Measurements from ENCODE around the gene ANO1. TPM values are rescaled to one million over a fixed set of nuclear protein-coding genes. Genes with fewer than 3 reads are reported as not detected.

The ANO1 gene
- total RNA-seq, 1 experiment from 2014 or later: 41.7 TPM

DNA sequence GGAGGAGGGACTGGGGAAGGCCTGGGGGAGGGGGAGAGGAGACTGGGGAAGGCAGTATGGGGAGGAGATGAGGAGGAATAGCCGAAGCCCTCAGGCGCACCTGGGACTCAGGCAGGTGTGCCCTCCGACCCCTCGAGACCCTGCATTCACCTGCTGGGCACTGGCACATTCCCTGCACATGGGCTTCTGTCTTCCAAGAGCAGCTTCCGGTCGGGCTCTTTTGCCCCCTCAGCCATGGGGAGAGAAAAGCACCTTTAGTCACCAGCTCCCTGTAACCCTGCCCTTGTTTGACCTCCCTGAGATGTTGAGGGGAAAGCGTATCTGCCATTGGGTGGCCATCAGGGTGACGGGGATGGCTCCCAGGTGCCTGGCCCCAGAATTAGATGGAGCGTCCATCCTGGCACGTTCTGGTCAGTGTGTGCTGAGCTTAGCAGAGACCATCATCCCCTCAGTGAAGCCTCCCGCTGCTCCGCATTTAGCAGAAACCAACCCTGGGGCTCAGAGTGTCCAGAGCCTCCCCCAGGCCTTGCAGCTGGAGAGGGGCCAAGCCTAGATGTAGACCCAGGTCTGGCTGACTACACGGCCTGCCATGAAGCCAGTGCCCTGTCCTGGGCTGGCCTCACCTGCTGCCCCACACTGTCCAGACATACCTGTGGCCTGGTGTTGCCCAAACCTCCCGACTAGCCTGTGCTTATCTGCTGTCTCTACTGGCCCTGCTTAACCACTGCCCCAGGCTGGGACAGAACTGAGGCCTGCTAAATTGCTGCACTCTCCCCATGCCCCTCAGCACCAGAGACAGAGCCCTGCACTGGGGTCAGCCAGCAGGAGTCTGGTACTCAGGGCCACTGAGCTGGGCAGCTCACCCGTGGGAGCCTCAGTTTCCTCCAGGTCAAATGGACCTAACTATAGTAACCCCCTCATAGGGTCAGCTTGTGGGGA is 6.2 kb downstream of the ANO1 start:
- ChIA-PET CTCF (no interaction called here), RAD21 (ENCODE audit: low non-redundant PET in 1 of 2, low total read pairs in 2 of 2, uncharacterized antibody in 2 of 2, unreplicated experiment in 2 of 2) (no interaction called here), POLR2A (no interaction called here)
- no peaks in the 10 kb centered on the region for H3K9me2 ChIP-seq (ENCODE audit: insufficient read depth)
- no peak for TF ChIP-seq ZNF274 (IDR thresholded peaks at IDR 0.05; ENCODE audit: low read depth, low read length)
- TF ChIP-seq RAD21 (IDR thresholded peaks at IDR 0.05; ENCODE audit: low read depth): no peak
- TF ChIP-seq, protein P1, sequence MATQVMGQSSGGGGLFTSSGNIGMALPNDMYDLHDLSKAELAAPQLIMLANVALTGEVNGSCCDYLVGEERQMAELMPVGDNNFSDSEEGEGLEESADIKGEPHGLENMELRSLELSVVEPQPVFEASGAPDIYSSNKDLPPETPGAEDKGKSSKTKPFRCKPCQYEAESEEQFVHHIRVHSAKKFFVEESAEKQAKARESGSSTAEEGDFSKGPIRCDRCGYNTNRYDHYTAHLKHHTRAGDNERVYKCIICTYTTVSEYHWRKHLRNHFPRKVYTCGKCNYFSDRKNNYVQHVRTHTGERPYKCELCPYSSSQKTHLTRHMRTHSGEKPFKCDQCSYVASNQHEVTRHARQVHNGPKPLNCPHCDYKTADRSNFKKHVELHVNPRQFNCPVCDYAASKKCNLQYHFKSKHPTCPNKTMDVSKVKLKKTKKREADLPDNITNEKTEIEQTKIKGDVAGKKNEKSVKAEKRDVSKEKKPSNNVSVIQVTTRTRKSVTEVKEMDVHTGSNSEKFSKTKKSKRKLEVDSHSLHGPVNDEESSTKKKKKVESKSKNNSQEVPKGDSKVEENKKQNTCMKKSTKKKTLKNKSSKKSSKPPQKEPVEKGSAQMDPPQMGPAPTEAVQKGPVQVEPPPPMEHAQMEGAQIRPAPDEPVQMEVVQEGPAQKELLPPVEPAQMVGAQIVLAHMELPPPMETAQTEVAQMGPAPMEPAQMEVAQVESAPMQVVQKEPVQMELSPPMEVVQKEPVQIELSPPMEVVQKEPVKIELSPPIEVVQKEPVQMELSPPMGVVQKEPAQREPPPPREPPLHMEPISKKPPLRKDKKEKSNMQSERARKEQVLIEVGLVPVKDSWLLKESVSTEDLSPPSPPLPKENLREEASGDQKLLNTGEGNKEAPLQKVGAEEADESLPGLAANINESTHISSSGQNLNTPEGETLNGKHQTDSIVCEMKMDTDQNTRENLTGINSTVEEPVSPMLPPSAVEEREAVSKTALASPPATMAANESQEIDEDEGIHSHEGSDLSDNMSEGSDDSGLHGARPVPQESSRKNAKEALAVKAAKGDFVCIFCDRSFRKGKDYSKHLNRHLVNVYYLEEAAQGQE (IDR thresholded peaks at IDR 0.05; ENCODE audit: low read depth): no peak
- no peak for TF ChIP-seq CBX3 (IDR thresholded peaks at IDR 0.05; ENCODE audit: low read depth)
- TF ChIP-seq, protein P2, sequence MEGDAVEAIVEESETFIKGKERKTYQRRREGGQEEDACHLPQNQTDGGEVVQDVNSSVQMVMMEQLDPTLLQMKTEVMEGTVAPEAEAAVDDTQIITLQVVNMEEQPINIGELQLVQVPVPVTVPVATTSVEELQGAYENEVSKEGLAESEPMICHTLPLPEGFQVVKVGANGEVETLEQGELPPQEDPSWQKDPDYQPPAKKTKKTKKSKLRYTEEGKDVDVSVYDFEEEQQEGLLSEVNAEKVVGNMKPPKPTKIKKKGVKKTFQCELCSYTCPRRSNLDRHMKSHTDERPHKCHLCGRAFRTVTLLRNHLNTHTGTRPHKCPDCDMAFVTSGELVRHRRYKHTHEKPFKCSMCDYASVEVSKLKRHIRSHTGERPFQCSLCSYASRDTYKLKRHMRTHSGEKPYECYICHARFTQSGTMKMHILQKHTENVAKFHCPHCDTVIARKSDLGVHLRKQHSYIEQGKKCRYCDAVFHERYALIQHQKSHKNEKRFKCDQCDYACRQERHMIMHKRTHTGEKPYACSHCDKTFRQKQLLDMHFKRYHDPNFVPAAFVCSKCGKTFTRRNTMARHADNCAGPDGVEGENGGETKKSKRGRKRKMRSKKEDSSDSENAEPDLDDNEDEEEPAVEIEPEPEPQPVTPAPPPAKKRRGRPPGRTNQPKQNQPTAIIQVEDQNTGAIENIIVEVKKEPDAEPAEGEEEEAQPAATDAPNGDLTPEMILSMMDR (IDR thresholded peaks at IDR 0.05 in 2 of 3, conservative IDR thresholded peaks at IDR 0.05 in 1 of 3; ENCODE audit: borderline replicate concordance in 1 of 3, insufficient read depth in 1 of 3, low read depth in 2 of 3, low read length in 2 of 3): no peak
- TF ChIP-seq JUND (IDR thresholded peaks at IDR 0.05): no peak
- no peak for TF ChIP-seq FOSL1 (IDR thresholded peaks at IDR 0.05; ENCODE audit: low read depth)
- TF ChIP-seq, protein P3, sequence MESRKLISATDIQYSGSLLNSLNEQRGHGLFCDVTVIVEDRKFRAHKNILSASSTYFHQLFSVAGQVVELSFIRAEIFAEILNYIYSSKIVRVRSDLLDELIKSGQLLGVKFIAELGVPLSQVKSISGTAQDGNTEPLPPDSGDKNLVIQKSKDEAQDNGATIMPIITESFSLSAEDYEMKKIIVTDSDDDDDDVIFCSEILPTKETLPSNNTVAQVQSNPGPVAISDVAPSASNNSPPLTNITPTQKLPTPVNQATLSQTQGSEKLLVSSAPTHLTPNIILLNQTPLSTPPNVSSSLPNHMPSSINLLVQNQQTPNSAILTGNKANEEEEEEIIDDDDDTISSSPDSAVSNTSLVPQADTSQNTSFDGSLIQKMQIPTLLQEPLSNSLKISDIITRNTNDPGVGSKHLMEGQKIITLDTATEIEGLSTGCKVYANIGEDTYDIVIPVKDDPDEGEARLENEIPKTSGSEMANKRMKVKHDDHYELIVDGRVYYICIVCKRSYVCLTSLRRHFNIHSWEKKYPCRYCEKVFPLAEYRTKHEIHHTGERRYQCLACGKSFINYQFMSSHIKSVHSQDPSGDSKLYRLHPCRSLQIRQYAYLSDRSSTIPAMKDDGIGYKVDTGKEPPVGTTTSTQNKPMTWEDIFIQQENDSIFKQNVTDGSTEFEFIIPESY (IDR thresholded peaks at IDR 0.05; ENCODE audit: extremely low read depth, insufficient replicate concordance, low read length): no peak
- no peak for TF ChIP-seq EZH2phosphoT487 (IDR thresholded peaks at IDR 0.05; ENCODE audit: borderline replicate concordance)
- TF ChIP-seq CEBPB (IDR thresholded peaks at IDR 0.05; ENCODE audit: low read depth): no peak
- no peak for TF ChIP-seq YY1 (IDR thresholded peaks at IDR 0.05; ENCODE audit: extremely low read depth, insufficient replicate concordance, low read depth, low read length)
- no peak for TF ChIP-seq POLR2AphosphoS5 (IDR thresholded peaks at IDR 0.05; ENCODE audit: low read depth, low read length)
- no peak for TF ChIP-seq POLR2A (IDR thresholded peaks at IDR 0.05; ENCODE audit: borderline replicate concordance, extremely low read depth, insufficient read depth, insufficient read length)
- ATAC-seq: no peak
- no peaks in the 10 kb centered on the region for H3K27me3 ChIP-seq (ENCODE audit: insufficient read depth, low read length)
- BruUV-seq (replicated peaks): no TSS peak
- no peak overlapping the region for H3K27ac ChIP-seq (ENCODE audit: low read depth, low read length)
- H3K4me3 ChIP-seq (replicated peaks in 1 of 2; ENCODE audit: low read depth in 1 of 2, low read length in 2 of 2): no peak overlapping the region
- intact Hi-C loops (cut with micrococcal nuclease): loop anchor here (5.0 kb wide), 1 partner anchor 108 kb away; no protein-coding TSS in a partner anchor
- H3K9me3 ChIP-seq (ENCODE audit: control insufficient read depth in 1 of 2, insufficient read depth in 1 of 2, low read depth in 1 of 2, low read length in 2 of 2): no peaks in the 10 kb centered on the region
- no peaks in the 10 kb centered on the region; a peak in 1 of 4 replicates for H3K36me3 ChIP-seq (ENCODE audit: control insufficient read depth in 1 of 2, insufficient read depth in 2 of 2, low read length in 2 of 2)
- no peak overlapping the region for H2AFZ ChIP-seq (ENCODE audit: low read depth, low read length, poor library complexity, severe bottlenecking)
- DNase-seq (ENCODE audit: low read depth, low spot score): no peak
- H3K79me2 ChIP-seq (ENCODE audit: insufficient read depth, low read length): peaks cover 31% of the 10 kb centered on the region; the same call in 1 of the 2 replicates
- H4K20me1 ChIP-seq (ENCODE audit: insufficient read depth): no peaks in the 10 kb centered on the region
- H3K4me2 ChIP-seq (ENCODE audit: low read length): no peak overlapping the region
- no peak overlapping the region for H3K9ac ChIP-seq (ENCODE audit: low read length)
- peaks cover 20 to 28% of the 10 kb centered on the region in 2 experiments for H3K4me1 ChIP-seq (ENCODE audit: control insufficient read depth in 1 of 2, insufficient read depth in 2 of 2, low read length in 2 of 2)

Data from HCT116 (cell line).